Caco-2 (cell line): ENCODE measurements around the gene TRAM2. TPM values are rescaled to one million over a fixed set of nuclear protein-coding genes. Genes with fewer than 3 reads are reported as not detected.

ENCODE experiments used
- BruUV-seq: library from RNA; stranded (reverse); fragments of 400-500 nt; replicated peaks from 2 replicates; lab custom pipeline; 2021; lab: Mats Ljungman, UMichigan
- CTCF ChIA-PET: fragments of 300-600 bp; sonication (Branson Sonifier 250); formaldehyde crosslinking; loops from one replicate; lab custom pipeline; 2022; ENCODE audit warnings: antibody characterized with exemption; lab: Charles Lee
- POLR2A ChIA-PET: fragments of 300-600 bp; sonication (Branson Sonifier 250); formaldehyde crosslinking; loops from one replicate; lab custom pipeline; 2022; ENCODE audit warnings: antibody characterized with exemption; lab: Charles Lee
- DNase-seq, 2 experiments: peaks; one replicate each; pipeline versions ENCODE4 v3.0.0 to v3.0.0-alpha.2; 2020 to 2022
- H3K27me3 ChIP-seq: replicated peaks from 2 replicates; pipeline ENCODE4 v1.6.0; 2011; ENCODE audit warnings: low read length; ENCODE audit not compliant: control insufficient read depth, insufficient read depth
- H3K36me3 ChIP-seq: 2 replicates; pipeline ENCODE4 v1.5.1; 2011; ENCODE audit warnings: low read length; ENCODE audit not compliant: control insufficient read depth, insufficient read depth
- H3K4me1 ChIP-seq: fragments of 250-450 bp; sonication (Bioruptor Pico); 2 replicates; pipeline ENCODE4 v1.5.1; 2020; ENCODE audit warnings: mild to moderate bottlenecking
- H3K4me3 ChIP-seq: 2 replicates; pipeline ENCODE4 v1.5.1; 2011; ENCODE audit warnings: low read depth, mild to moderate bottlenecking, control low read depth, low read length
- H3K9me3 ChIP-seq: fragments of 250-450 bp; sonication (Bioruptor Pico); 2 replicates; pipeline ENCODE4 v1.5.1; 2020; ENCODE audit warnings: mild to moderate bottlenecking, moderate library complexity
- H3K27ac Mint-ChIP-seq: one replicate; pipeline ENCODE4 v1.8.0; 2022; ENCODE audit warnings: mixed read lengths; ENCODE audit not compliant: unreplicated experiment
- H3K27me3 Mint-ChIP-seq: one replicate; pipeline ENCODE4 v1.8.0; 2022; ENCODE audit warnings: mixed read lengths; ENCODE audit not compliant: insufficient read depth, unreplicated experiment
- H3K36me3 Mint-ChIP-seq: one replicate; pipeline ENCODE4 v1.8.0; 2022; ENCODE audit warnings: mild to moderate bottlenecking, mixed read lengths; ENCODE audit not compliant: insufficient read depth, unreplicated experiment
- H3K4me1 Mint-ChIP-seq: one replicate; pipeline ENCODE4 v1.8.0; 2022; ENCODE audit warnings: low read depth, mixed read lengths; ENCODE audit not compliant: unreplicated experiment
- H3K4me3 Mint-ChIP-seq: one replicate; pipeline ENCODE4 v1.8.0; 2022; ENCODE audit warnings: mild to moderate bottlenecking, moderate library complexity, mixed read lengths; ENCODE audit not compliant: unreplicated experiment
- H3K9me3 Mint-ChIP-seq: one replicate; pipeline ENCODE4 v1.8.0; 2022; ENCODE audit warnings: mixed read lengths; ENCODE audit not compliant: unreplicated experiment
- CTCF ChIP-seq, 2 experiments: fragments of 200-600 bp in 1 of 2; IDR thresholded peaks; 1 replicate in 1 of 2; 2 replicates in 1 of 2; pipeline versions ENCODE4 v1.5.1 to v1.8.0; 2011 to 2022; ENCODE audit warnings: antibody characterized with exemption in 1 of 2, control low read depth in 1 of 2, inconsistent platforms in 1 of 2, low read depth in 1 of 2, low read length in 1 of 2, mild to moderate bottlenecking in 1 of 2, moderate library complexity in 1 of 2; ENCODE audit not compliant: insufficient read depth in 1 of 2, severe bottlenecking in 1 of 2, unreplicated experiment in 1 of 2
- intact Hi-C: fragments of 100-400 bp; cut with micrococcal nuclease; formaldehyde crosslinking; loops from one replicate; pipeline ENCODE4 v1.10.0; 2022; ENCODE audit not compliant: unreplicated experiment
- total RNA-seq: library from RNA; stranded (reverse); gene quantifications from 2 replicates; pipeline ENCODE4 v1.2.3, GENCODE V29; 2022

TRAM2 gene
- total RNA-seq, 1 experiment from 2014 or later: 71.6 TPM

GRCh38 chr6:52553158-52553557, 23.7 kb downstream of the TRAM2 start:
- H3K4me1 Mint-ChIP-seq: peaks cover 30% of the 10 kb centered on the region
- CTCF ChIA-PET: no interaction called here

GRCh38 chr6:52552278-52552643, 24.6 kb downstream of the TRAM2 start:
- Histone ChIP-seq H3K27me3 (no peaks in the 10 kb centered on the region), H3K4me1 (peaks cover 30% of the 10 kb centered on the region), H3K4me3 (no peak overlapping the region), H3K9me3 (no peaks in the 10 kb centered on the region), H3K36me3 (no peaks in the 10 kb centered on the region)
- intact Hi-C loops: no loop called here
- no peaks in the 10 kb centered on the region for H3K9me3 Mint-ChIP-seq
- CTCF ChIA-PET: interaction anchor here (0.6 to 1.0 kb wide), 2 partner anchors 38 to 45 kb away, joined by 3 to 4 read pairs; no protein-coding TSS in a partner anchor
- peaks cover 30% of the 10 kb centered on the region for H3K4me1 Mint-ChIP-seq
- H3K27me3 Mint-ChIP-seq: no peaks in the 10 kb centered on the region
- TF ChIP-seq CTCF (IDR thresholded peaks at IDR 0.05; ENCODE audit: insufficient read depth in 1 of 2, low read depth in 1 of 2, low read length in 1 of 2, severe bottlenecking in 1 of 2, unreplicated experiment in 1 of 2): no peak
- no peaks in the 10 kb centered on the region for H3K36me3 Mint-ChIP-seq
- no TSS peak for BruUV-seq
- H3K27ac Mint-ChIP-seq: peak overlapping the region; percentile 49
- POLR2A ChIA-PET: no interaction called here
- DNase-seq: no peak
- no peak overlapping the region for H3K4me3 Mint-ChIP-seq

More at GRCh38 chr6:52553158-52553557, 23.7 kb downstream of the TRAM2 start:
- Histone ChIP-seq H3K36me3 (no peaks in the 10 kb centered on the region), H3K4me1 (peaks cover 30% of the 10 kb centered on the region), H3K27me3 (no peaks in the 10 kb centered on the region), H3K9me3 (no peaks in the 10 kb centered on the region), H3K4me3 (no peak overlapping the region)
- H3K27me3 Mint-ChIP-seq: no peaks in the 10 kb centered on the region
- H3K36me3 Mint-ChIP-seq: no peaks in the 10 kb centered on the region
- DNase-seq: no peak
- no TSS peak for BruUV-seq
- H3K9me3 Mint-ChIP-seq: no peaks in the 10 kb centered on the region
- no peak overlapping the region for H3K4me3 Mint-ChIP-seq
- POLR2A ChIA-PET: no interaction called here
- no peak for TF ChIP-seq CTCF (IDR thresholded peaks at IDR 0.05; ENCODE audit: insufficient read depth in 1 of 2, low read depth in 1 of 2, low read length in 1 of 2, severe bottlenecking in 1 of 2, unreplicated experiment in 1 of 2)
- intact Hi-C loops: no loop called here
- no peak overlapping the region for H3K27ac Mint-ChIP-seq

GRCh38 chr6:52551483-52552277, 25.2 kb downstream of the TRAM2 start:
- H3K36me3 Mint-ChIP-seq: no peaks in the 10 kb centered on the region
- no peak for TF ChIP-seq CTCF (IDR thresholded peaks at IDR 0.05; ENCODE audit: insufficient read depth in 1 of 2, low read depth in 1 of 2, low read length in 1 of 2, severe bottlenecking in 1 of 2, unreplicated experiment in 1 of 2)
- no TSS peak for BruUV-seq
- Histone ChIP-seq H3K4me3 (no peak overlapping the region), H3K36me3 (no peaks in the 10 kb centered on the region), H3K27me3 (no peaks in the 10 kb centered on the region), H3K4me1 (peaks cover 30% of the 10 kb centered on the region), H3K9me3 (no peaks in the 10 kb centered on the region)
- H3K4me3 Mint-ChIP-seq: no peak overlapping the region
- CTCF ChIA-PET: interaction anchor here (1.0 kb wide), 1 partner anchor 46 kb away, joined by 4 read pairs; no protein-coding TSS in a partner anchor
- POLR2A ChIA-PET: no interaction called here
- H3K27me3 Mint-ChIP-seq: no peaks in the 10 kb centered on the region
- H3K4me1 Mint-ChIP-seq: peaks cover 35% of the 10 kb centered on the region
- intact Hi-C loops: no loop called here
- peak overlapping the region; percentile 49 for H3K27ac Mint-ChIP-seq
- DNase-seq: no peak
- no peaks in the 10 kb centered on the region for H3K9me3 Mint-ChIP-seq
